Endothelial cell of umbilical vein (primary cell): ENCODE measurements around the gene FAHD2B. TPM values are rescaled to one million over a fixed set of nuclear protein-coding genes. Genes with fewer than 3 reads are reported as not detected.
"Not testable (repeated sequence)": the region's sequence is repeated elsewhere in the genome, so short reads cannot be mapped to it uniquely, and the experiment has no call there.

Experiments
- BruUV-seq: library from RNA; stranded (reverse); fragments of 400-500 nt; replicated peaks from 2 replicates; lab custom pipeline; 2021; lab: Mats Ljungman, UMichigan
- CTCF ChIA-PET: fragments of 300-600, 350-600 bp; sonication (Branson Sonifier 250); formaldehyde crosslinking; loops from one replicate; lab custom pipeline; 2021; ENCODE audit warnings: antibody characterized with exemption, inconsistent platforms; lab: Charles Lee
- POLR2A ChIA-PET: fragments of 300-600, 350-600 bp; sonication (Branson Sonifier 250); formaldehyde crosslinking; loops from one replicate; lab custom pipeline; 2021; ENCODE audit warnings: antibody characterized with exemption, inconsistent platforms; lab: Charles Lee
- DNase-seq: peaks from one replicate; pipeline ENCODE4 v3.0.0-alpha.2; 2011; ENCODE audit warnings: low read depth, low spot score
- FAIRE-seq: peaks from 2 replicates; lab custom pipeline; 2011; peaks lifted over from hg19 to GRCh38; lab: Jason Lieb, UNC
- H2AFZ ChIP-seq: 2 replicates; pipeline ENCODE4 v1.6.0; 2012; ENCODE audit warnings: low read depth, low read length, control low read depth, inconsistent platforms
- H3K27ac ChIP-seq: 2 replicates; pipeline ENCODE4 v1.5.1; 2011; ENCODE audit warnings: low read depth, mild to moderate bottlenecking, control low read depth, low read length, moderate library complexity; ENCODE audit not compliant: insufficient read depth
- H3K27me3 ChIP-seq, 2 experiments: 2 replicates each; pipeline versions ENCODE4 v1.6.0 to v1.6.1; 2011; ENCODE audit warnings: low read length in 2 of 2, mixed read lengths in 1 of 2; ENCODE audit not compliant: control insufficient read depth in 2 of 2, insufficient read depth in 2 of 2
- H3K36me3 ChIP-seq, 2 experiments: 2 replicates in 1 of 2; 3 replicates in 1 of 2; pipeline ENCODE4 v1.5.1; 2011; ENCODE audit warnings: low read length in 2 of 2, mild to moderate bottlenecking in 1 of 2, moderate library complexity in 1 of 2; ENCODE audit not compliant: control insufficient read depth in 2 of 2, insufficient read depth in 2 of 2; ENCODE audit errors: extremely low read depth in 1 of 2
- H3K4me1 ChIP-seq: 3 replicates; pipeline ENCODE4 v1.5.1; 2011; ENCODE audit warnings: mild to moderate bottlenecking, low read length; ENCODE audit not compliant: control insufficient read depth, insufficient read depth; ENCODE audit errors: extremely low read depth
- H3K4me2 ChIP-seq: 2 replicates; pipeline ENCODE4 v1.6.1; 2011; ENCODE audit warnings: low read length, control low read depth, mixed read lengths; ENCODE audit not compliant: insufficient read depth
- H3K4me3 ChIP-seq, 3 experiments: fragments of 200-600 bp in 1 of 3; sonication (generic), shearing (Covaris generic) in 1 of 3; replicated peaks in 1 of 3; 2 replicates each; pipeline ENCODE4 v1.5.1; 2011 to 2016; ENCODE audit warnings: control low read depth in 3 of 3, low read length in 3 of 3, mild to moderate bottlenecking in 2 of 3, inconsistent platforms in 1 of 3, low read depth in 1 of 3, moderate library complexity in 1 of 3; ENCODE audit not compliant: insufficient read depth in 1 of 3
- H3K79me2 ChIP-seq: 2 replicates; pipeline ENCODE4 v1.6.0; 2012; ENCODE audit warnings: low read length, inconsistent platforms; ENCODE audit not compliant: control insufficient read depth, insufficient read depth
- H3K9ac ChIP-seq: replicated peaks from 2 replicates; pipeline ENCODE3; 2011; ENCODE audit warnings: low read length, control low read depth; ENCODE audit not compliant: insufficient read depth; ENCODE audit errors: extremely low read depth
- H3K9me1 ChIP-seq: replicated peaks from 3 replicates; pipeline ENCODE4 v1.6.0; 2011; ENCODE audit warnings: mild to moderate bottlenecking, low read length; ENCODE audit not compliant: control insufficient read depth, insufficient read depth; ENCODE audit errors: extremely low read depth
- H3K9me3 ChIP-seq: replicated peaks from 2 replicates; pipeline ENCODE4 v1.5.1; 2012; ENCODE audit warnings: low read length, inconsistent platforms; ENCODE audit not compliant: control insufficient read depth, insufficient read depth
- H4K20me1 ChIP-seq: replicated peaks from 2 replicates; pipeline ENCODE3; 2011; ENCODE audit warnings: mild to moderate bottlenecking, low read length; ENCODE audit not compliant: control insufficient read depth, insufficient read depth; ENCODE audit errors: extremely low read depth
- CTCF ChIP-seq, 2 donors: IDR thresholded peaks; 1 replicate in 1 of 2; 2 replicates in 1 of 2; pipeline ENCODE4 v1.5.1; 2011; ENCODE audit warnings: low read length in 2 of 2, mild to moderate bottlenecking in 2 of 2, moderate library complexity in 2 of 2, control low read depth in 1 of 2, inconsistent platforms in 1 of 2, low read depth in 1 of 2; ENCODE audit not compliant: insufficient read depth in 1 of 2; ENCODE audit errors: extremely low read depth in 1 of 2
- POLR2A ChIP-seq: IDR thresholded peaks from 2 replicates; pipeline ENCODE4 v1.6.1; 2012; ENCODE audit warnings: low read depth, mild to moderate bottlenecking, control low read depth, low read length
- POLR2AphosphoS5 ChIP-seq: IDR thresholded peaks from 2 replicates; pipeline ENCODE4 v1.6.1; 2012; ENCODE audit warnings: low read depth, mild to moderate bottlenecking, control low read depth, low read length, moderate library complexity; ENCODE audit not compliant: insufficient read depth
- dilution Hi-C: fragments of 300-500 bp; cut with MboI; formaldehyde crosslinking; loops from one replicate; pipeline ENCODE4 v1.15.0; 2019; ENCODE audit warnings: low sequenced_read_pairs; ENCODE audit not compliant: extremely low pct_ligation_motif_present
- intact Hi-C: fragments of 100-400 bp; cut with micrococcal nuclease; formaldehyde crosslinking; loops from one replicate; pipeline ENCODE4 v1.10.0; 2022
- polyA plus RNA-seq, 4 experiments: library from polyadenylated mRNA; depleted of rRNA in 3 of 4; stranded (reverse) in 3 of 4; unstranded in 1 of 4; fragments of >200 nt; gene quantifications; 2 replicates each; pipeline versions ENCODE4 v1.2.1 to v1.2.3, GENCODE V29; 2011 to 2012; ENCODE audit warnings: missing spikeins in 1 of 4
- total RNA-seq: library from RNA; stranded (reverse); gene quantifications from 2 replicates; pipeline ENCODE4 v1.2.3, GENCODE V29; 2021

FAHD2B gene
- total and polyA plus RNA-seq, 2 donors (not counting 3 experiments of a cell fraction or from before 2014, with no cell fraction given), result 9.2 to 9.5 TPM

GRCh38 chr2:97113882-97114255, 19.2 kb upstream of the FAHD2B start:
- FAIRE-seq, CTCF ChIA-PET, BruUV-seq, H3K79me2 ChIP-seq, H3K4me1 ChIP-seq, POLR2A ChIA-PET, H3K9me1 ChIP-seq, H3K36me3 ChIP-seq, H3K9me3 ChIP-seq, H3K27me3 ChIP-seq, dilution Hi-C loops, DNase-seq, H4K20me1 ChIP-seq: not testable (repeated sequence)
- H3K4me2 ChIP-seq, result peak overlapping the region; percentile 42
- peak overlapping the region; percentile 48 for H3K27ac ChIP-seq
- intact Hi-C loops, result loop anchor here (1.0 kb wide), 1 partner anchor 256 kb away; the partner anchor contains the start of gene ANKRD39
- peak overlapping the region; percentile 59 to 70 (median 66) for H3K4me3 ChIP-seq
- H3K9ac ChIP-seq, result peak overlapping the region; percentile 73
- H2AFZ ChIP-seq, result peak overlapping the region; percentile 96

- H3K27me3 ChIP-seq, H3K4me1 ChIP-seq, H3K36me3 ChIP-seq, H3K79me2 ChIP-seq, FAIRE-seq, POLR2A ChIA-PET, H4K20me1 ChIP-seq, H3K9me3 ChIP-seq, dilution Hi-C loops, H3K9me1 ChIP-seq: not testable (repeated sequence)
- intact Hi-C loops, result loop anchor here (1.0 kb wide), 1 partner anchor 255 kb away; the partner anchor contains the start of gene ANKRD39
- CTCF ChIA-PET, result interaction anchor here (1.0 to 1.9 kb wide), 7 partner anchors 97 to 300 kb away, joined by 3 to 16 read pairs (median 6); partner anchors contain the start of genes ANKRD39 and CNNM3
- DNase-seq, result peak; percentile 74
- Histone ChIP-seq H2AFZ (peak within 1 kb of the TSS; percentile 96), H3K27ac (peak within 1 kb of the TSS; percentile 61), H3K4me3 (peak within 1 kb of the TSS; percentile 59 to 70 (median 66)), H3K4me2 (peak within 1 kb of the TSS; percentile 75), H3K9ac (peak within 1 kb of the TSS; percentile 73)
- TSS peak; percentile 37 for BruUV-seq
- TF ChIP-seq CTCF (IDR thresholded peaks at IDR 0.05; ENCODE audit: extremely low read depth in 1 of 2, insufficient read depth in 1 of 2, low read depth in 1 of 2, low read length in 2 of 2) (peak; percentile 24 to 58), POLR2A (peak; percentile 35), POLR2AphosphoS5 (peak; percentile 36)
Measured at GRCh38 chr2:97113050-97113881, 18.6 kb upstream of the FAHD2B start, which contains the start of gene ANKRD36. TSS of gene ANKRD36 (plus strand) at chr2:97113153. CDS start at chr2:97113740, 587 bp downstream.
